GM18861 (cell line): ENCODE results near the gene MMP1.
"Not testable (repeated sequence)": the region's sequence is repeated elsewhere in the genome, so short reads cannot be mapped to it uniquely, and the experiment has no call there.

Experiments
- ATAC-seq: cut with Tn5 transposase; IDR thresholded peaks from one replicate; pipeline ENCODE4 v1.9.1; 2021; ENCODE audit not compliant: unreplicated experiment

MMP1 gene

DNA sequence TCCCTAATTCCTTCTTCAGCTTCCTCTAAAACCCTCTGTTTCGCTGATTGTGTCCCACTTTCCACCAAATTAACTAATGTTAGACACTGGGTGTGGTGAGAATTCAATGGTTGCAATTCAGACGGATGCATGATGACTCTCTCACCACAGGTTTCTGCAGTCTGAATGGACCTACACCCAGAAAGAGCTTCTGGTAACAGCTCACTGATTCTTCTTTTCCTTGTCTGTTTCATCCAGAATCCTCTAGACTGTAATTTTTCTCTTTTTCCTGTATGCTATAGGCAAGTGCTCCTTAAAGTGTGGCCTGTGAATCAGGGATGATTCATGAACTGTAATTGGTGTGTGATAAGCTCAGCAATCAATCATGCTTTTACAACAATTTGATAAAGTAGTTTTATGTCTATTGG lies 35.6 kb downstream of the MMP1 start:
- ATAC-seq: no peak

DNA sequence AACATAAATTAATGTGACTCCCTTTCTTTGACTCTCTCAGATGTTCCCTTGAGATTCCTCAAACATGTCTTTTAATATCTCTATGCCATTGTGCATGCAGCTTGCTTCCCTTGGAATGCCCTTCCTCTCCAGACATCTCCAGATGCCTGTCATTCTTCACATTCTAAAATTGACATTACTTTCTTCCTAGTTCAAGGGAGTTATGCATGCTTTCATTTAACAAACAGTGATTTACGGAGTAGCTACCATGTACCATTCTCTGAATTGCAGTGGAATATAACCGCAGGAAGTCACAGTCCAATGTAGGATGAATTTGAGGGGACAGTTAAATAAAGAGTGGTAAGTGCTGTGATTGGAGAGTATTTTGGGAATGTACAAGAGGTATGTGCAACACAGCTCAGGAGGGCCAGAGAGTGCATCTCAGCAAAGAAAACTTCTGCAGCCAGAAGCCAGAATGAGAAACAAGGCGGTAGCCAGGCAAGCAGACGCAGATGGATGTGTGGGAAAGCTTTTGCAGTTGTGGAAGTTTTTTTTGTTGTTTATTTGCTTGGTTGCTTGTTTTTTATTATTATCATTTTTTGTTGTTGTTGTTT lies 36.2 kb downstream of the MMP1 start:
- no peak for ATAC-seq

DNA sequence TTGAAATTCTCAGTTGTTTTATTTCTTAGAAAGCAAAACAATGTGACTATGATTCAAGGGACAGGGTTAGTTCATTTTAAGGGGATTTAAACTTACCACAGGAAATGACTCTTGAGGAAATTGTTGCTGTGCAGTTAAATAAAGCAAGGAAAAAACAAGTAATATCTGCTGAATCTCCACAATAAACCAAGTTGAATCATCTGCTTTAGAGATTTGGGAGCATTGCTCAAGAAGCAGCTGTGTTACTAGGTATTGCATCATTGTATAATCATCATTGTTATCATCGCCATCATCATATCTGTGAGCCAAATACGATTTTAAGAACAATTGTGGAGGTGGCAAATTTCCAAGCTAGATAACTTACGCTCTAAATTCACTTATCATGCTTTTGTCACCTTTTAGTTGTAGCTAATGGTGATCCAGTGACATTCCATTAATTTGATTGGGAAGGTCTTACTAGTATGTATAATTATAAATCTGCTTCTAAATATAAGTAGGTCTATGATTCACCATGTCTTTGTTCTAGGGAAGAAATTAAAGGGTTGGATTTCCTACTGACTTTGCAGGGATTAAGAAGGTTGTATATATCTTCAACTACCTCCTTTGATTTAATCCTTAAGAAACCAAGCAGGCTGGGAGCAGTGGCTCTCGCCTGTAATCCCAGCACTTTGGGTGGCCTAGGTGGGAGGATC lies 37.5 kb downstream of the MMP1 start:
- ATAC-seq: no peak

DNA sequence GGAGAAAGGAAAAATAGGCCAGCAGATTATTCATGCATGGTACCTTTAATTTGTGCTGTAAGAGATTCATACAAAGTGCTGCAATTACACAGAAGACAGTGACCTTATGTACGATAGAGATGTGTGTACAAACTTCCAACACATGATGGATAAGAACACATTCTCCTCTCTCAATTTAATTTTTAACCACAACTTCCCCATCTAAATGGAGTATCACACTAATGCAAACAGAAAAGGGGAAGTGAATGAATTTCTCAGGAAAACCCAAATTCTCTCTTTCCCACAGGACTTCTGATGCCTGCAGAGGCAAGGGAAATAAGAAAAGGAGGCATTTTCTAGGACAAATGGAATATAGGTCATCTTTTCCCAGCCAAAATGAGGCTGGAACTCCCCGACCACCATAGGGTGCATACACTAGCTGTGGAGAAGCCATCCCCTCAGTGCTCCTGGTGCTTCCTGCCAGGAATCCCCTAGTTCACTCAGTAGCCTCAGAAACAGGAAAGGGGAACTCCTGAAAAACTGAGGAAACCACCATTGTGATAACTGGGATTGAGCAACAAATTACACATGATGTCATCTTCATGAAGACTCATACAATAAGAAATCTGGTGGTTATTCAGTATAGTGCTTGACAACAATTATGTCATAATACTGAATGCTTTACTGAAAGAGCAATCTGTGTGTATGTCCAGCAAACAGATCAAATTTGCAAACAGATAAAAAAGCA lies 40.0 kb downstream of the MMP1 start:
- ATAC-seq: no peak

DNA sequence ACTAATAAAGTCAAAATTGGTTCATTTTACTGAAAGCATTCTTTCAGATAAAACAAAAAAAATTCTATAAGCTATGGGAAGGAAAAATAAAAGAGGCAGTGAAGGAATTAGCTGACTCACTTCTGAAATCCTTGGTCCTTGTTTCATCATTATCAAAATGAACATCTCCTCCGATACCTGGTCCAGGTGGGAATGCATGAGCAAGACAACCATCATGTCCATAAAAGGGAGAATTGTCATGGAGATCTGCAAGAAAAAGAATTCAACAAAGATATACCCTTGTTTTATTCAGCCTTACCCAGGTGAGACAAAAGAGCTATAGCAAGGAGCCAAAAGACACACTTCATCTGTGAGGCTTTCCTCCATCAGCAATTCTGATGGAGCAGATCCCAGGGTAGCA lies 44.7 kb downstream of the MMP1 start:
- no peak for ATAC-seq

DNA sequence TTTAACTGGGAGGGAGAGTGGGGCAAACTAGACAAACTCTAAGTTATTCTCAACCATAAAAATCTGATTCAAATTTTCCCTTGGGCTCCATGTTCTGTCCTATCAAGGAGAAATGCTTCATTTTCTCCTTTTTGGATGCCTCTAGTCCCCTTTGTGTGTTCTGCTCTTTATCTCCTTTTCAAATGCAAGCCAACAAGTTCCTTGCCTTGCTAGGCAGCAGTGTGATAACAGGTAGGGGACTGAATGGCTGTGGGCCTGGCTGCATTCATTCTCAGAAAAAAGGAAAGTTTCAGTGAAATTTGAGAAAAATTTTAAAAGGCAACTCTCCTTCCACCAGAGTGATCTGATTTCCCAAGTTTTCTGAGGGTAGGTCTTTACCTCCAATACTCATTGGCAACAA lies 46.3 kb downstream of the MMP1 start:
- no peak for ATAC-seq

DNA sequence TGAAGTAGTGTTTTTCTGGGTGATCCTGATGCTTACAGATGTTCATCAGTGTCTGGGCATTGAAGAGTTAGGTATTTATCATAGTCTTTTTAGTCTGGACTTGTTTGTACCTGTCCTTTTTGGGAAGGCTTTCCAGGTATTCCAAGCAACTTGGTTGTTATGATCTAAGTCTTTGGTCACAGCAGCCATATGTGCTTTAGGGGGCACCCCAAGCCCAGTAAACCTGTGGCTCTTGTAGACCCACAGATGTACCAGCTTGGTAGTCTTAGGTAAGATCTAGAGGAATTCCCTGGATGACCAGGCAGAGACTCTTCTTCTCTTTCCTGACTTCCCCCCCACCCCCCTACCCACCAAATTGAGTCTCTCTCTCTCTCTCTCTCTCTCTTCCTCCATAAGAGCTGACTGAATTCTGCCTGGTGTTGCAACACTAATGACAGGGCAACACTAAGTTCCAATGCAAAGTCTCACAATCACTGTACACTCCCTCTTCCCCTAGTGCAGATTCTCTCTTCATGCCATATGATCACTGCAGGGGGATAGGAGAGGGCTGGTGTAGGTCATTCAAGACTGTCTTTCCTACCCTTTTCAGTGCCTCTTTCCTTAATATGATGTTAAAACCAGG lies 48.7 kb downstream of the MMP1 start:
- ATAC-seq: no peak

DNA sequence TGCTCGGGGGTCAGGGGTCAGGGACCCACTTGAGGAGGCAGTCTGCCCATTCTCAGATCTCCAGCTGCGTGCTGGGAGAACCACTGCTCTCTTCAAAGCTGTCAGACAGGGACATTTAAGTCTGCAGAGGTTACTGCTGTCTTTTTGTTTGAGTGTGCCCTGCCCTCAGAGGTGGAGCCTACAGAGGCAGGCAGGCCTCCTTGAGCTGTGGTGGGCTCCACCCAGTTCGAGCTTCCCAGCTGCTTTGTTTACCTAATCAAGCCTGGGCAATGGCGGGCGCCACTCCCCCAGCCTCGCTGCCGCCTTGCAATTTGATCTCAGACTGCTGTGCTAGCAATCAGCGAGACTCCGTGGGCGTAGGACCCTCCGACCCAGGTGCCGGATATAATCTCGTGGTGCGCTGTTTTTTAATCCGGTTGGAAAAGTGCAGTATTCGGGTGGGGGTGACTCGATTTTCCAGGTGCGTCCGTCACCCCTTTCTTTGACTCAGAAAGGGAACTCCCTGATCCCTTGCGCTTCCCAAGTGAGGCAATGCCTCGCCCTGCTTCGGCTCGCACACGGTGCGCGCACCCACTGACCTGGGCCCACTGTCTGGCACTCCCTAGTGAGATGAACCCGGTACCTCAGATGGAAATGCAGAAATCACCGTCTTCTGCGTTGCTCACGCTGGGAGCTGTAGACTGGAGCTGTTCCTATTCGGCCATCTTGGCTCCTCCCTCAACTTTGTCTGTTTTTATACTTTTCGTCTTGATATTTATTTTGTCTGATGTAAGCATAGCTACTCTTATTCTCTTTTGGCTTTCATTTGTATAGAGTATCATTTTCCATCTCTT lies 51.0 kb downstream of the MMP1 start:
- not testable (repeated sequence) for ATAC-seq
